ENCODE data around the gene COG1. TPM values are rescaled to one million over a fixed set of nuclear protein-coding genes. Genes with fewer than 3 reads are reported as not detected.

Gene COG1
- total and polyA plus RNA-seq, 9 of the 15 experiments (the other 6 are each of a cell fraction or from before 2014, with no cell fraction given), result 9.5 to 26.8 (median 12.9) TPM

- TF ChIP-seq ARID4B (CRISPR knock-in tag; IDR thresholded peaks at IDR 0.05), result no peak
These were observed 27.0 kb upstream of the COG1 start (continued) for GRCh38 chr17:73165616-73166404.

GRCh38 chr17:73166731-73167581 lies 25.9 kb upstream of the COG1 start:
- Histone ChIP-seq H3K79me2 (ENCODE audit: control insufficient read depth, insufficient read depth, low read length) (no peaks in the 10 kb centered on the region), H3K4me1 (replicated peaks in 1 of 2; ENCODE audit: control insufficient read depth in 2 of 2, insufficient read depth in 2 of 2, low read length in 2 of 2) (peaks cover 0 to 18% of the 10 kb centered on the region in 2 experiments; a peak in 2 of 5 replicates), H3K4me3 (no peak overlapping the region), H3K36me3 (ENCODE audit: control insufficient read depth, insufficient read depth, low read length) (no peaks in the 10 kb centered on the region), H3K4me2 (ENCODE audit: insufficient read depth, low read length) (no peak overlapping the region), H3K27me3 (ENCODE audit: control insufficient read depth in 2 of 2, insufficient read depth in 2 of 2, low read length in 2 of 2) (peaks cover 59 to 64% of the 10 kb centered on the region in 2 experiments), H3K9me1 (ENCODE audit: control insufficient read depth, insufficient read depth, low read length) (no peaks in the 10 kb centered on the region), H4K20me1 (replicated peaks; ENCODE audit: control insufficient read depth, insufficient read depth, low read length) (peaks cover 6% of the 10 kb centered on the region; the same call in 1 of the 2 replicates), H3K27ac (ENCODE audit: extremely low read depth, low read depth, low read length) (no peak overlapping the region), H3K9me3 (replicated peaks; ENCODE audit: control insufficient read depth, insufficient read depth, low read depth, low read length) (no peaks in the 10 kb centered on the region), H3K9ac (ENCODE audit: insufficient read depth in 1 of 2, low read depth in 2 of 2, low read length in 2 of 2) (no peak overlapping the region), H2AFZ (ENCODE audit: low read depth, low read length) (no peak overlapping the region)
- TF ChIP-seq STAT5B (CRISPR knock-in tag; IDR thresholded peaks at IDR 0.05), result no peak
- peak; percentile 81 for TF ChIP-seq HMBOX1 (IDR thresholded peaks at IDR 0.05)
- TF ChIP-seq HDAC6 (IDR thresholded peaks at IDR 0.05; ENCODE audit: low read depth, low read length), result no peak
- 0 out of 2 replicates have a peak, but pooled peaks have one; percentile 8 for TF ChIP-seq CBFA2T3 (IDR thresholded peaks at IDR 0.05)
- DNase-seq (ENCODE audit: extremely low read depth in 1 of 4, low spot score in 3 of 4), result no peak
- intact Hi-C loops (cut with micrococcal nuclease), result no loop called here
- CTCF ChIA-PET (ENCODE audit: low intra/inter-chr PET ratio), result no interaction called here
- BruUV-seq (replicated peaks), result no TSS peak
- POLR2A ChIA-PET, result interaction anchor here (0.8 kb wide), 1 partner anchor 10 kb away, joined by 4 read pairs; no protein-coding TSS in a partner anchor
- FAIRE-seq, result no peak
- in situ Hi-C loops (cut with MboI), result no loop called here
- no peak for ATAC-seq
- 4% methylated on average over 8 of the region's 8 CpGs for WGBS (ENCODE audit: insufficient coverage, low coverage, missing lambda C conversion rate)

Measured in K562 (cell line).